OCI-LY1 (cell line): Measurements from ENCODE around the gene TTF2.
A peak's percentile ranks its signal among the peaks of the same experiment; 100 is the strongest.

ENCODE experiments used
- H2AFZ ChIP-seq: fragments of 200-600 bp; sonication (generic), shearing (Covaris generic); 2 replicates; pipeline ENCODE4 v1.6.0; 2014; ENCODE audit warnings: antibody characterized with exemption, mild to moderate bottlenecking, low read length
- H3F3A ChIP-seq: fragments of 200-600 bp; sonication (generic), shearing (Covaris generic); 2 replicates; pipeline ENCODE4 v1.6.0; 2014; ENCODE audit warnings: mild to moderate bottlenecking, antibody characterized with exemption, low read length, moderate library complexity; ENCODE audit not compliant: insufficient read depth
- H3K27ac ChIP-seq: fragments of 200-600 bp; sonication (generic); 2 replicates; pipeline ENCODE4 v1.5.1; 2014; ENCODE audit warnings: low read length, mixed run types, mild to moderate bottlenecking, low read depth; ENCODE audit not compliant: poor library complexity, severe bottlenecking
- H3K27me3 ChIP-seq: fragments of 200-600 bp; sonication (generic); 2 replicates; pipeline ENCODE4 v1.6.0; 2014; ENCODE audit warnings: antibody characterized with exemption, mild to moderate bottlenecking, low read length, moderate library complexity; ENCODE audit not compliant: insufficient read depth
- H3K36me3 ChIP-seq: fragments of 200-600 bp; sonication (generic); 2 replicates; pipeline ENCODE4 v1.6.1; 2014; ENCODE audit warnings: mild to moderate bottlenecking, antibody characterized with exemption, low read length, moderate library complexity, mixed read lengths; ENCODE audit not compliant: insufficient read depth
- H3K4me1 ChIP-seq: fragments of 200-600 bp; sonication (generic); 2 replicates; pipeline ENCODE4 v1.5.1; 2014; ENCODE audit warnings: mild to moderate bottlenecking, low read length, moderate library complexity; ENCODE audit not compliant: insufficient read depth, severe bottlenecking
- H3K4me2 ChIP-seq: fragments of 200-600 bp; sonication (generic), shearing (Covaris generic); 2 replicates; pipeline ENCODE4 v1.6.1; 2014; ENCODE audit warnings: low read length
- H3K4me3 ChIP-seq: fragments of 200-600 bp; sonication (generic); 2 replicates; pipeline ENCODE4 v1.5.1; 2014; ENCODE audit warnings: low read length, low read depth, mild to moderate bottlenecking, mixed read lengths; ENCODE audit not compliant: poor library complexity, severe bottlenecking
- H3K79me2 ChIP-seq: fragments of 200-600 bp; shearing (Covaris generic); 2 replicates; pipeline ENCODE4 v1.6.1; 2016; ENCODE audit warnings: mixed run types, low read length, mixed read lengths; ENCODE audit not compliant: insufficient read depth
- H3K9ac ChIP-seq: fragments of 200-600 bp; sonication (generic), shearing (Covaris generic); 2 replicates; pipeline ENCODE4 v1.6.1; 2014; ENCODE audit warnings: mild to moderate bottlenecking, low read length, mixed read lengths
- H3K9me2 ChIP-seq: fragments of 200-600 bp; sonication (generic), shearing (Covaris generic); 2 replicates; pipeline ENCODE4 v1.6.1; 2014; ENCODE audit warnings: low read depth, mild to moderate bottlenecking, low read length, mixed read lengths
- H3K9me3 ChIP-seq: fragments of 200-600 bp; shearing (Covaris generic); 2 replicates; pipeline ENCODE4 v1.6.1; 2014; ENCODE audit warnings: low read length, mixed read lengths
- H4K20me1 ChIP-seq: fragments of 200-600 bp; sonication (generic), shearing (Covaris generic); 2 replicates; pipeline ENCODE4 v1.6.0; 2016; ENCODE audit warnings: mild to moderate bottlenecking, low read length; ENCODE audit not compliant: insufficient read depth
- EZH2 ChIP-seq: fragments of 200-600 bp; sonication (generic), shearing (Covaris generic); IDR thresholded peaks from 2 replicates; pipeline ENCODE4 v1.8.0; 2017; ENCODE audit warnings: borderline replicate concordance, mixed run types, mild to moderate bottlenecking, antibody characterized with exemption, low read length, moderate library complexity, mixed read lengths
- TF ChIP-seq, protein P1 (sequence below): fragments of 200-600 bp; sonication (generic), shearing (Covaris generic); IDR thresholded peaks from 2 replicates; pipeline ENCODE4 v1.5.1; 2017; ENCODE audit warnings: mild to moderate bottlenecking, antibody characterized with exemption, low read length, moderate library complexity, mixed read lengths

The TTF2 gene

GRCh38 chr1:117058810-117059209, 1.3 kb upstream of the TTF2 start:
- no peaks in the 10 kb centered on the region for H3K9me2 ChIP-seq
- H3F3A ChIP-seq: no peaks in the 10 kb centered on the region
- no peaks in the 10 kb centered on the region for H4K20me1 ChIP-seq
- no peak overlapping the region for H2AFZ ChIP-seq
- H3K4me1 ChIP-seq: peaks cover 44% of the 10 kb centered on the region
- H3K4me3 ChIP-seq: peak overlapping the region; percentile 83
- H3K27me3 ChIP-seq: no peaks in the 10 kb centered on the region
- H3K27ac ChIP-seq: peak overlapping the region; percentile 96
- H3K79me2 ChIP-seq: peaks cover 33% of the 10 kb centered on the region; the same call in 1 of the 2 replicates
- H3K9ac ChIP-seq: peak overlapping the region; percentile 84
- TF ChIP-seq, protein P1, sequence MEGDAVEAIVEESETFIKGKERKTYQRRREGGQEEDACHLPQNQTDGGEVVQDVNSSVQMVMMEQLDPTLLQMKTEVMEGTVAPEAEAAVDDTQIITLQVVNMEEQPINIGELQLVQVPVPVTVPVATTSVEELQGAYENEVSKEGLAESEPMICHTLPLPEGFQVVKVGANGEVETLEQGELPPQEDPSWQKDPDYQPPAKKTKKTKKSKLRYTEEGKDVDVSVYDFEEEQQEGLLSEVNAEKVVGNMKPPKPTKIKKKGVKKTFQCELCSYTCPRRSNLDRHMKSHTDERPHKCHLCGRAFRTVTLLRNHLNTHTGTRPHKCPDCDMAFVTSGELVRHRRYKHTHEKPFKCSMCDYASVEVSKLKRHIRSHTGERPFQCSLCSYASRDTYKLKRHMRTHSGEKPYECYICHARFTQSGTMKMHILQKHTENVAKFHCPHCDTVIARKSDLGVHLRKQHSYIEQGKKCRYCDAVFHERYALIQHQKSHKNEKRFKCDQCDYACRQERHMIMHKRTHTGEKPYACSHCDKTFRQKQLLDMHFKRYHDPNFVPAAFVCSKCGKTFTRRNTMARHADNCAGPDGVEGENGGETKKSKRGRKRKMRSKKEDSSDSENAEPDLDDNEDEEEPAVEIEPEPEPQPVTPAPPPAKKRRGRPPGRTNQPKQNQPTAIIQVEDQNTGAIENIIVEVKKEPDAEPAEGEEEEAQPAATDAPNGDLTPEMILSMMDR: no peak
- TF ChIP-seq EZH2: no peak
- H3K4me2 ChIP-seq: peak overlapping the region; percentile 95
- H3K36me3 ChIP-seq: peaks cover 25% of the 10 kb centered on the region
- no peaks in the 10 kb centered on the region for H3K9me3 ChIP-seq

DNA sequence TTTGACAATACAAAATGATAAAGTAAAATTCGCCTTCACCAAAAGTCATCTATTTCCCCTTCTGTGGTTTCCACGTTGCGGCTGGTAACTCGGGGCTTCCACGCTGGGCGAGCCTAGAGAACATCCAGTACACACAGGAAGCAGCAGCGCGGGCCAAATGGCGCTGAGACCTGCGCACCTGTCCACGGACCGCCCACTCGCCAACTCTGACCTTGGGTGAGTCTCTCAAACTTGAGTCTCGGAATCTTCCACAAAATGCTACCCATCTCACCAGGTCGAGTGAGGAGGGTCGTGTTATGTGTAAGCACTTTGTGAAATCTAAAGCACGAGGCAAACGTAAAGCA, 820 bp upstream of the TTF2 start:
- peaks cover 49% of the 10 kb centered on the region for H3K4me1 ChIP-seq
- TF ChIP-seq EZH2: no peak
- TF ChIP-seq, protein P1: no peak
- H3K79me2 ChIP-seq: peaks cover 36% of the 10 kb centered on the region; the same call in 1 of the 2 replicates
- H3K9ac ChIP-seq: peak overlapping the region; percentile 84
- H3K27me3 ChIP-seq: no peaks in the 10 kb centered on the region
- peaks cover 27% of the 10 kb centered on the region for H3K36me3 ChIP-seq
- H3K9me2 ChIP-seq: no peaks in the 10 kb centered on the region
- peak overlapping the region; percentile 96 for H3K27ac ChIP-seq
- no peaks in the 10 kb centered on the region for H4K20me1 ChIP-seq
- no peaks in the 10 kb centered on the region for H3F3A ChIP-seq
- H2AFZ ChIP-seq: no peak overlapping the region
- H3K9me3 ChIP-seq: no peaks in the 10 kb centered on the region
- H3K4me3 ChIP-seq: peak overlapping the region; percentile 83
- peak overlapping the region; percentile 95 for H3K4me2 ChIP-seq

DNA sequence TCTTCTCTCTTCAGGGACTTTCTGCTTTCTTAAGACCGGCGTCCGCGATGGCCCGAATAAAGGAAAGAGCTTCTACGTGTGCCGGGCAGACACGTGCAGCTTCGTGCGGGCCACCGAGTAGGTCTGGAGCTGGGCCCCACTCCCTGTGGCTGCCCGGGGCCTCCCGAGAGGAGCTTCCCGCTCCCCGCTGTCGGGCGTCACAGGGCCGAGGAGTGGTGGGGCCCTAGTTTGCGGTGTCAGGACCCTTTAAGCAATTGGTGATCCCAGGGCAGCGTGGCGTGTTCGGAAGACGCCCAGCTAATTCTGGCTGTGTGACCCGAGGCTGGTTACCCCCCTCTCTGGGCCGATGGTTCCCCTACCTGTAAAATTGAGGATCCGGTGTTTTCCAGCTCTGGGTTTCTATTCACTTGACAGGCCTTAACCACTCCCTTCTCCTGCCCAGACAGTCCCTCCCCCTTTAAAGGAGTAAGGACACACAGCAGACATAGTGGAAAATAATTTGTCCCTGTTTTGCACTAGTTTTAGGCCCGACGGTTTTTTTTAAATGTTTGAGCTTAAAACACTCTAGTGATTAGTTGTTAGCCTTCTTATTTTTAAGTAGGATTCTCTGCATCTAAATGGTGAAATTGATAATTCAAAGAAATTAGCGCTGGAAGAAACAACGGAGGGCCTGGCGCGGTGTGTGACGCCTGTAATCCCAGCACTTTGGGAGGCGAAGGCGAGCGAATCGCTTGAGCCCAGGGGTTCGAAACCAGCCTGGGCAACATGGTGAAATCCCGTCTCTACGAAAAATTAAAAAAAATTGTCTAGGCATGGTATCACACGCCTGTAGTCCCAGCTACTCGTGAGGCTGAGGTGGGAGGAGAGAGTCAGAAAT, 553 bp downstream of the TTF2 start:
- TF ChIP-seq, protein P1: no peak
- H3K79me2 ChIP-seq: peaks cover 39% of the 10 kb centered on the region; the same call in 1 of the 2 replicates
- no peaks in the 10 kb centered on the region for H3K27me3 ChIP-seq
- peak overlapping the region; percentile 83 for H3K4me3 ChIP-seq
- peaks cover 41% of the 10 kb centered on the region for H3K36me3 ChIP-seq
- H3K9me3 ChIP-seq: no peaks in the 10 kb centered on the region
- H2AFZ ChIP-seq: no peak overlapping the region
- peak overlapping the region; percentile 67 for H3K4me2 ChIP-seq
- no peaks in the 10 kb centered on the region for H3K9me2 ChIP-seq
- peak overlapping the region; percentile 82 for H3K9ac ChIP-seq
- H3K4me1 ChIP-seq: peaks cover 50% of the 10 kb centered on the region
- peak overlapping the region; percentile 41 for H3K27ac ChIP-seq
- H3F3A ChIP-seq: no peaks in the 10 kb centered on the region
- H4K20me1 ChIP-seq: no peaks in the 10 kb centered on the region
